Endothelial cell of umbilical vein (primary cell): ENCODE results near the gene CLEC16A. TPM values are rescaled to one million over a fixed set of nuclear protein-coding genes. Genes with fewer than 3 reads are reported as not detected.

Experiments used
- BruUV-seq: library from RNA; stranded (reverse); fragments of 400-500 nt; replicated peaks from 2 replicates; lab custom pipeline; 2021; lab: Mats Ljungman, UMichigan
- CTCF ChIA-PET: fragments of 300-600, 350-600 bp; sonication (Branson Sonifier 250); formaldehyde crosslinking; loops from one replicate; lab custom pipeline; 2021; ENCODE audit warnings: antibody characterized with exemption, inconsistent platforms; lab: Charles Lee
- POLR2A ChIA-PET: fragments of 300-600, 350-600 bp; sonication (Branson Sonifier 250); formaldehyde crosslinking; loops from one replicate; lab custom pipeline; 2021; ENCODE audit warnings: antibody characterized with exemption, inconsistent platforms; lab: Charles Lee
- DNase-seq: peaks from one replicate; pipeline ENCODE4 v3.0.0-alpha.2; 2011; ENCODE audit warnings: low read depth, low spot score
- FAIRE-seq: peaks from 2 replicates; lab custom pipeline; 2011; peaks lifted over from hg19 to GRCh38; lab: Jason Lieb, UNC
- H2AFZ ChIP-seq: 2 replicates; pipeline ENCODE4 v1.6.0; 2012; ENCODE audit warnings: low read depth, low read length, control low read depth, inconsistent platforms
- H3K27ac ChIP-seq: 2 replicates; pipeline ENCODE4 v1.5.1; 2011; ENCODE audit warnings: low read depth, mild to moderate bottlenecking, control low read depth, low read length, moderate library complexity; ENCODE audit not compliant: insufficient read depth
- H3K27me3 ChIP-seq, 2 experiments: 2 replicates each; pipeline versions ENCODE4 v1.6.0 to v1.6.1; 2011; ENCODE audit warnings: low read length in 2 of 2, mixed read lengths in 1 of 2; ENCODE audit not compliant: control insufficient read depth in 2 of 2, insufficient read depth in 2 of 2
- H3K36me3 ChIP-seq, 2 experiments: 2 replicates in 1 of 2; 3 replicates in 1 of 2; pipeline ENCODE4 v1.5.1; 2011; ENCODE audit warnings: low read length in 2 of 2, mild to moderate bottlenecking in 1 of 2, moderate library complexity in 1 of 2; ENCODE audit not compliant: control insufficient read depth in 2 of 2, insufficient read depth in 2 of 2; ENCODE audit errors: extremely low read depth in 1 of 2
- H3K4me1 ChIP-seq: 3 replicates; pipeline ENCODE4 v1.5.1; 2011; ENCODE audit warnings: mild to moderate bottlenecking, low read length; ENCODE audit not compliant: control insufficient read depth, insufficient read depth; ENCODE audit errors: extremely low read depth
- H3K4me2 ChIP-seq: 2 replicates; pipeline ENCODE4 v1.6.1; 2011; ENCODE audit warnings: low read length, control low read depth, mixed read lengths; ENCODE audit not compliant: insufficient read depth
- H3K4me3 ChIP-seq, 3 experiments: fragments of 200-600 bp in 1 of 3; sonication (generic), shearing (Covaris generic) in 1 of 3; replicated peaks in 1 of 3; 2 replicates each; pipeline ENCODE4 v1.5.1; 2011 to 2016; ENCODE audit warnings: control low read depth in 3 of 3, low read length in 3 of 3, mild to moderate bottlenecking in 2 of 3, inconsistent platforms in 1 of 3, low read depth in 1 of 3, moderate library complexity in 1 of 3; ENCODE audit not compliant: insufficient read depth in 1 of 3
- H3K79me2 ChIP-seq: 2 replicates; pipeline ENCODE4 v1.6.0; 2012; ENCODE audit warnings: low read length, inconsistent platforms; ENCODE audit not compliant: control insufficient read depth, insufficient read depth
- H3K9ac ChIP-seq: replicated peaks from 2 replicates; pipeline ENCODE3; 2011; ENCODE audit warnings: low read length, control low read depth; ENCODE audit not compliant: insufficient read depth; ENCODE audit errors: extremely low read depth
- H3K9me1 ChIP-seq: replicated peaks from 3 replicates; pipeline ENCODE4 v1.6.0; 2011; ENCODE audit warnings: mild to moderate bottlenecking, low read length; ENCODE audit not compliant: control insufficient read depth, insufficient read depth; ENCODE audit errors: extremely low read depth
- H3K9me3 ChIP-seq: replicated peaks from 2 replicates; pipeline ENCODE4 v1.5.1; 2012; ENCODE audit warnings: low read length, inconsistent platforms; ENCODE audit not compliant: control insufficient read depth, insufficient read depth
- H4K20me1 ChIP-seq: replicated peaks from 2 replicates; pipeline ENCODE3; 2011; ENCODE audit warnings: mild to moderate bottlenecking, low read length; ENCODE audit not compliant: control insufficient read depth, insufficient read depth; ENCODE audit errors: extremely low read depth
- EZH2 ChIP-seq: IDR thresholded peaks from 2 replicates; pipeline ENCODE4 v1.6.1; 2012; ENCODE audit warnings: borderline replicate concordance, low read depth, mild to moderate bottlenecking, moderate library complexity, low read length, inconsistent platforms; ENCODE audit not compliant: severe bottlenecking
- FOS ChIP-seq: IDR thresholded peaks from 2 replicates; pipeline ENCODE4 v1.6.1; 2011; ENCODE audit warnings: mild to moderate bottlenecking, low read length, moderate library complexity, borderline replicate concordance; ENCODE audit not compliant: insufficient read depth
- GATA2 ChIP-seq: IDR thresholded peaks from 2 replicates; pipeline ENCODE4 v1.7.0; 2011; ENCODE audit warnings: low read depth, mild to moderate bottlenecking, moderate library complexity, mixed read lengths, low read length; ENCODE audit not compliant: insufficient read length, insufficient read depth
- JUN ChIP-seq: IDR thresholded peaks from 2 replicates; pipeline ENCODE4 v1.6.1; 2011; ENCODE audit warnings: borderline replicate concordance, low read depth; ENCODE audit not compliant: insufficient read length, insufficient read depth
- MYC ChIP-seq: IDR thresholded peaks from one replicate; pipeline ENCODE4 v1.6.1; 2011; ENCODE audit warnings: mild to moderate bottlenecking, low read depth, low read length
- POLR2A ChIP-seq: IDR thresholded peaks from 2 replicates; pipeline ENCODE4 v1.6.1; 2012; ENCODE audit warnings: low read depth, mild to moderate bottlenecking, control low read depth, low read length
- POLR2AphosphoS5 ChIP-seq: IDR thresholded peaks from 2 replicates; pipeline ENCODE4 v1.6.1; 2012; ENCODE audit warnings: low read depth, mild to moderate bottlenecking, control low read depth, low read length, moderate library complexity; ENCODE audit not compliant: insufficient read depth
- dilution Hi-C: fragments of 300-500 bp; cut with MboI; formaldehyde crosslinking; loops from one replicate; pipeline ENCODE4 v1.15.0; 2019; ENCODE audit warnings: low sequenced_read_pairs; ENCODE audit not compliant: extremely low pct_ligation_motif_present
- intact Hi-C: fragments of 100-400 bp; cut with micrococcal nuclease; formaldehyde crosslinking; loops from one replicate; pipeline ENCODE4 v1.10.0; 2022
- polyA plus RNA-seq, 4 experiments: library from polyadenylated mRNA; depleted of rRNA in 3 of 4; stranded (reverse) in 3 of 4; unstranded in 1 of 4; fragments of >200 nt; gene quantifications; 2 replicates each; pipeline versions ENCODE4 v1.2.1 to v1.2.3, GENCODE V29; 2011 to 2012; ENCODE audit warnings: missing spikeins in 1 of 4
- total RNA-seq: library from RNA; stranded (reverse); gene quantifications from 2 replicates; pipeline ENCODE4 v1.2.3, GENCODE V29; 2021
- TF ChIP-seq, protein P1 (sequence below), 2 donors: IDR thresholded peaks; 1 replicate in 1 of 2; 2 replicates in 1 of 2; pipeline ENCODE4 v1.5.1; 2011; ENCODE audit warnings: low read length in 2 of 2, mild to moderate bottlenecking in 2 of 2, moderate library complexity in 2 of 2, control low read depth in 1 of 2, inconsistent platforms in 1 of 2, low read depth in 1 of 2; ENCODE audit not compliant: insufficient read depth in 1 of 2; ENCODE audit errors: extremely low read depth in 1 of 2
- TF ChIP-seq, protein P2 (sequence below): IDR thresholded peaks from 2 replicates; pipeline ENCODE4 v1.6.1; 2011; ENCODE audit not compliant: insufficient read depth, insufficient read length

Gene CLEC16A
- total and polyA plus RNA-seq, 2 donors (not counting 3 experiments of a cell fraction or from before 2014, with no cell fraction given): 11.4 to 23.3 TPM

DNA sequence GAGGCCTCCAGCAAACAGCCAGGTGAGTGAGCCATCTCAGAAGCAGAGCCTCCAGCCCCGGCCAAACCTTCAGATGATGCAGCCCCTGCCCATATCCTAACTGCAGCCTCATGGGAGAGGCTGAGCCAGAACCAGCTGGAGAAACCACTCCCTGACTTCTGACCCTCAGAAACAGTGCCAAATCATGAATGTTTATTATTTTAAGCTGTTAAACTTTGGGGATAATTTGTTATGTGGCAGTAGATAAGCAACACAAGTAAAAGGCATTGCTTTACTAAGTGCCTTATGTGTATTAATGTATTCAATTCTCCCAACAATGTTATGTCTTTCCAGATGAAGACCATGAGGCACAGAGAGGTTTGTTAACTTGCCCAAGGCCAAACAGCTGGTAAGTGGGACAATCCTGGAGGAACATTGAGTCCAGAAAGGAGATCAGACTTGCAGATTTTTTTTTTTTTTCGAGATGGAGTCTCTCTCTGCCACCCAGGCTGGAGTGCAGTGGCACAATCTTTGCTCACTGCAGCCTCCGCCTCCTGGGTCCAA, 252.0 kb downstream of the CLEC16A start:
- H3K36me3 ChIP-seq: no peaks in the 10 kb centered on the region
- POLR2A ChIA-PET: no interaction called here
- peaks cover 5% of the 10 kb centered on the region for H3K4me1 ChIP-seq
- FAIRE-seq (no peak), DNase-seq (no peak)
- intact Hi-C loops: no loop called here
- dilution Hi-C loops: no loop called here
- H3K4me2 ChIP-seq: no peak overlapping the region
- BruUV-seq: no TSS peak
- CTCF ChIA-PET: interaction anchor here (1.2 kb wide), 1 partner anchor 14 kb away, joined by 4 read pairs; no protein-coding TSS in a partner anchor
- no peak overlapping the region for H2AFZ ChIP-seq
- no peak overlapping the region for H3K27ac ChIP-seq
- no peak for TF ChIP-seq POLR2A
- TF ChIP-seq, protein P1, sequence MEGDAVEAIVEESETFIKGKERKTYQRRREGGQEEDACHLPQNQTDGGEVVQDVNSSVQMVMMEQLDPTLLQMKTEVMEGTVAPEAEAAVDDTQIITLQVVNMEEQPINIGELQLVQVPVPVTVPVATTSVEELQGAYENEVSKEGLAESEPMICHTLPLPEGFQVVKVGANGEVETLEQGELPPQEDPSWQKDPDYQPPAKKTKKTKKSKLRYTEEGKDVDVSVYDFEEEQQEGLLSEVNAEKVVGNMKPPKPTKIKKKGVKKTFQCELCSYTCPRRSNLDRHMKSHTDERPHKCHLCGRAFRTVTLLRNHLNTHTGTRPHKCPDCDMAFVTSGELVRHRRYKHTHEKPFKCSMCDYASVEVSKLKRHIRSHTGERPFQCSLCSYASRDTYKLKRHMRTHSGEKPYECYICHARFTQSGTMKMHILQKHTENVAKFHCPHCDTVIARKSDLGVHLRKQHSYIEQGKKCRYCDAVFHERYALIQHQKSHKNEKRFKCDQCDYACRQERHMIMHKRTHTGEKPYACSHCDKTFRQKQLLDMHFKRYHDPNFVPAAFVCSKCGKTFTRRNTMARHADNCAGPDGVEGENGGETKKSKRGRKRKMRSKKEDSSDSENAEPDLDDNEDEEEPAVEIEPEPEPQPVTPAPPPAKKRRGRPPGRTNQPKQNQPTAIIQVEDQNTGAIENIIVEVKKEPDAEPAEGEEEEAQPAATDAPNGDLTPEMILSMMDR (IDR thresholded peaks at IDR 0.05; ENCODE audit: extremely low read depth in 1 of 2, insufficient read depth in 1 of 2, low read depth in 1 of 2, low read length in 2 of 2): no peak
- TF ChIP-seq MYC: no peak
- TF ChIP-seq JUN: no peak
- no peak for TF ChIP-seq FOS
- TF ChIP-seq EZH2: no peak
- no peak for TF ChIP-seq POLR2AphosphoS5
- no peak for TF ChIP-seq GATA2
- TF ChIP-seq, protein P2, sequence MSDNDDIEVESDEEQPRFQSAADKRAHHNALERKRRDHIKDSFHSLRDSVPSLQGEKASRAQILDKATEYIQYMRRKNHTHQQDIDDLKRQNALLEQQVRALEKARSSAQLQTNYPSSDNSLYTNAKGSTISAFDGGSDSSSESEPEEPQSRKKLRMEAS: no peak
- H3K9me3 ChIP-seq: no peaks in the 10 kb centered on the region
- no peak overlapping the region for H3K9ac ChIP-seq
- H3K9me1 ChIP-seq: no peaks in the 10 kb centered on the region
- no peak overlapping the region for H3K4me3 ChIP-seq
- no peaks in the 10 kb centered on the region for H4K20me1 ChIP-seq
- H3K79me2 ChIP-seq: no peaks in the 10 kb centered on the region
- no peaks in the 10 kb centered on the region for H3K27me3 ChIP-seq
